Mesenchymal stem cell (in vitro differentiated cells and primary cell): ENCODE results near the gene ZNF407.

Experiments used
- DNase-seq: peaks from one replicate; pipeline ENCODE4 v3.0.0-alpha.2; 2013
- H2AFZ ChIP-seq: one replicate; pipeline ENCODE4 v1.6.1; 2013; ENCODE audit warnings: low read depth, mild to moderate bottlenecking, control low read depth, inconsistent platforms, low read length, moderate library complexity
- H2AK5ac ChIP-seq: 2 replicates; pipeline ENCODE4 v1.6.1; 2013; ENCODE audit warnings: low read length, moderate library complexity, mild to moderate bottlenecking, inconsistent platforms; ENCODE audit not compliant: severe bottlenecking
- H2BK120ac ChIP-seq: one replicate; pipeline ENCODE4 v1.6.1; 2013; ENCODE audit warnings: low read depth, mild to moderate bottlenecking, inconsistent platforms, low read length, moderate library complexity
- H2BK12ac ChIP-seq, 2 experiments: one replicate each; pipeline ENCODE4 v1.6.1; 2013; ENCODE audit warnings: inconsistent platforms in 2 of 2, low read length in 2 of 2, mild to moderate bottlenecking in 2 of 2, moderate library complexity in 2 of 2, control low read depth in 1 of 2
- H2BK15ac ChIP-seq: one replicate; pipeline ENCODE4 v1.6.1; 2013; ENCODE audit warnings: mild to moderate bottlenecking, low read depth, inconsistent platforms; ENCODE audit not compliant: poor library complexity, severe bottlenecking
- H2BK5ac ChIP-seq: 2 replicates; pipeline ENCODE4 v1.6.1; 2013; ENCODE audit warnings: low read depth, mild to moderate bottlenecking, low read length, control low read depth, inconsistent platforms; ENCODE audit not compliant: poor library complexity, severe bottlenecking
- H3K14ac ChIP-seq, 2 experiments: one replicate each; pipeline ENCODE4 v1.6.1; 2013; ENCODE audit warnings: inconsistent platforms in 2 of 2, low read length in 2 of 2, control low read depth in 1 of 2, mild to moderate bottlenecking in 1 of 2, moderate library complexity in 1 of 2
- H3K18ac ChIP-seq, 2 experiments: one replicate each; pipeline ENCODE4 v1.6.1; 2013; ENCODE audit warnings: inconsistent platforms in 2 of 2, low read length in 2 of 2, control low read depth in 1 of 2, low read depth in 1 of 2, mild to moderate bottlenecking in 1 of 2
- H3K23ac ChIP-seq, 2 experiments: one replicate each; pipeline ENCODE4 v1.6.1; 2013; ENCODE audit warnings: inconsistent platforms in 2 of 2, low read length in 2 of 2, mild to moderate bottlenecking in 2 of 2, moderate library complexity in 2 of 2, control low read depth in 1 of 2
- H3K27ac ChIP-seq: 2 replicates; pipeline ENCODE4 v1.5.1; 2013; ENCODE audit warnings: mild to moderate bottlenecking, moderate library complexity, low read length, control low read depth, inconsistent platforms; ENCODE audit not compliant: poor library complexity, severe bottlenecking
- H3K27me3 ChIP-seq, 2 experiments: 2 replicates each; pipeline versions ENCODE4 v1.6.1 to v1.7.0; 2013; ENCODE audit warnings: low read length in 2 of 2, mild to moderate bottlenecking in 2 of 2, moderate library complexity in 2 of 2, control low read depth in 1 of 2, inconsistent platforms in 1 of 2; ENCODE audit not compliant: control insufficient read depth in 1 of 2, insufficient read depth in 1 of 2
- H3K36me3 ChIP-seq, 2 experiments: 2 replicates each; pipeline versions ENCODE4 v1.6.1 to v1.7.0; 2013; ENCODE audit warnings: low read length in 2 of 2, control low read depth in 1 of 2, inconsistent platforms in 1 of 2, low read depth in 1 of 2, mild to moderate bottlenecking in 1 of 2; ENCODE audit not compliant: insufficient read depth in 2 of 2, control insufficient read depth in 1 of 2
- H3K4ac ChIP-seq, 2 experiments: one replicate each; pipeline ENCODE4 v1.6.1; 2013; ENCODE audit warnings: inconsistent platforms in 2 of 2, low read length in 2 of 2, mild to moderate bottlenecking in 2 of 2, moderate library complexity in 2 of 2, control low read depth in 1 of 2, low read depth in 1 of 2
- H3K4me1 ChIP-seq: 2 replicates; pipeline ENCODE4 v1.6.1; 2013; ENCODE audit warnings: low read depth, low read length, control low read depth; ENCODE audit not compliant: control insufficient read depth, insufficient read depth
- H3K4me2 ChIP-seq: 2 replicates; pipeline ENCODE4 v1.6.1; 2013; ENCODE audit warnings: low read length, mild to moderate bottlenecking, inconsistent platforms; ENCODE audit not compliant: poor library complexity, severe bottlenecking
- H3K4me3 ChIP-seq, 2 experiments: 2 replicates each; pipeline versions ENCODE4 v1.5.1 to v1.7.0; 2013; ENCODE audit warnings: low read length in 2 of 2, mild to moderate bottlenecking in 2 of 2, control low read depth in 1 of 2, low read depth in 1 of 2; ENCODE audit not compliant: insufficient read depth in 1 of 2
- H3K79me1 ChIP-seq: replicated peaks from 2 replicates; pipeline ENCODE4 v1.6.1; 2013; ENCODE audit warnings: mild to moderate bottlenecking, control low read depth, low read length, inconsistent platforms; ENCODE audit not compliant: poor library complexity, severe bottlenecking
- H3K9ac ChIP-seq: 2 replicates; pipeline ENCODE4 v1.7.0; 2013; ENCODE audit warnings: mild to moderate bottlenecking, low read length, moderate library complexity
- H3K9me3 ChIP-seq: 2 replicates; pipeline ENCODE4 v1.7.0; 2013; ENCODE audit warnings: mild to moderate bottlenecking, low read length; ENCODE audit not compliant: control insufficient read depth
- H4K8ac ChIP-seq: one replicate; pipeline ENCODE4 v1.6.1; 2013; ENCODE audit warnings: inconsistent platforms, mild to moderate bottlenecking, low read length, moderate library complexity
- H4K91ac ChIP-seq: one replicate; pipeline ENCODE4 v1.6.1; 2013; ENCODE audit warnings: mild to moderate bottlenecking, low read length, inconsistent platforms
- WGBS: methylation state at CpG from one replicate; pipeline ENCODE4 v1.1.7; 2013; ENCODE audit warnings: mixed read lengths; 5-methylcytosine and 5-hydroxymethylcytosine counted together

Gene ZNF407

DNA sequence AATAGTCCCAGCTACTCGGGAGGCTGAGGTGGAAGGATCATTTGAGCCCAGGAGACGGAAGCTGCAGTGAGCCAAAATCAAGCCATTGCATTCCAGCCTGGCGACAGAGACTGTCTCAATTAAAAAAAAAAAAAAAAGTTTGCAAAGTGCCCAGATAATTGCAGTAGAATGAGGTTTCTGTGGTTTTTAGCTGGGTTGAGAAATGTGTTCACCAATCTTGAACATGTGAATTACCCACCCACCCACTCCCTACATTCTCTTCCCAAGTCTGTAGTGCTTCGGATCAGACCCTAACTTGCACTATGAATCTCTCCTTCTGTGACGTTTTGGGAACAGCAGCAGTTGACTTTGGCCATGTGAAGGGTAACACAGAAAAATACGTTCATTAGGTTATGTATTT is 363.9 kb downstream of the ZNF407 start:
- 85% methylated on average over 5 of the region's 6 CpGs for WGBS
- no peak overlapping the region for H2AFZ ChIP-seq
- H2AK5ac ChIP-seq = no peak overlapping the region
- no peak overlapping the region for H3K4me3 ChIP-seq
- no peak overlapping the region for H3K27ac ChIP-seq
- H4K8ac ChIP-seq = no peak overlapping the region
- no peak for DNase-seq
- no peak overlapping the region for H2BK120ac ChIP-seq
- peaks cover 7% of the 10 kb centered on the region for H3K79me1 ChIP-seq
- no peak overlapping the region for H3K18ac ChIP-seq
- H3K9ac ChIP-seq = no peak overlapping the region
- H3K4me1 ChIP-seq = no peaks in the 10 kb centered on the region
- H3K14ac ChIP-seq = no peak overlapping the region
- no peaks in the 10 kb centered on the region for H3K9me3 ChIP-seq
- H4K91ac ChIP-seq = no peak overlapping the region
- H2BK12ac ChIP-seq = no peak overlapping the region
- H3K36me3 ChIP-seq = peaks cover 6 to 11% of the 10 kb centered on the region in 2 experiments
- no peak overlapping the region for H2BK5ac ChIP-seq
- no peak overlapping the region for H3K4me2 ChIP-seq
- no peak overlapping the region for H2BK15ac ChIP-seq
- no peak overlapping the region for H3K23ac ChIP-seq
- no peaks in the 10 kb centered on the region for H3K27me3 ChIP-seq
- H3K4ac ChIP-seq = no peak overlapping the region

DNA sequence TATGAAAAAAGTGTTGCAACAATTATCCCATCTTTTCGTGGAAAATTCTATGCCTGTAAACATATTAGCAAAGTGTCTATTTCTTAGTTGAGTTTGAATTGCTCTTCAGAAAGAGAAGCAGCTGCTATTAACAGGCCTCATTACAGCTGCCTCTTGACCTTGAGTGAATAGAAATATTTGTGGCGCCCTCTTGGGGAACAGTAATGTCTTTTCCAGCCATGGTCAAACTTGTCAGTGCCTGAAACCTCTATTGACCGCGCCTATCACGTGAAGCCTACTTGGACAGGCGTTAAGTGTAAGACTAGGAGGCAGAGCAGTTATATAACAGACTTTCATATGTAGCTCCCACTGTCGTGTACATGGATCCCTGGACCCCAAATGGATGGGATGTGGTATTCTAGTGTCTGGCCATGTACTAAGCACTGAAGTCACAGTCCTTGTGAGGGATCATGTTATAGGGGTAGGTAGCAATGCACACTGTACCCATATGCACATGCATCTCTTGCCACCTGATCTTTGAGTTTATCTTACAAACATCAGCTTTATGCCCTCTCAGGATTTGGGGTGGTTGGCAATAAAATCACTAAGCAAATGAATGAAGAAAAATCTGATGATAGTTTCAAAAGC is 366.3 kb downstream of the ZNF407 start:
- no peaks in the 10 kb centered on the region for H3K27me3 ChIP-seq
- H3K18ac ChIP-seq = peak overlapping the region in 1 of 2 experiments; percentile 26
- no peak overlapping the region for H2BK120ac ChIP-seq
- no peak overlapping the region for H2BK15ac ChIP-seq
- no peak overlapping the region for H2BK5ac ChIP-seq
- H4K8ac ChIP-seq = no peak overlapping the region
- DNase-seq = peak; percentile 57
- H3K9me3 ChIP-seq = no peaks in the 10 kb centered on the region
- no peak overlapping the region for H3K14ac ChIP-seq
- no peak overlapping the region for H3K23ac ChIP-seq
- no peak overlapping the region for H4K91ac ChIP-seq
- no peaks in the 10 kb centered on the region for H3K4me1 ChIP-seq
- H3K4ac ChIP-seq = no peak overlapping the region
- peaks cover 7% of the 10 kb centered on the region for H3K79me1 ChIP-seq
- no peak overlapping the region for H2BK12ac ChIP-seq
- no peak overlapping the region for H3K4me2 ChIP-seq
- H2AK5ac ChIP-seq = no peak overlapping the region
- H3K27ac ChIP-seq = no peak overlapping the region
- H3K4me3 ChIP-seq = no peak overlapping the region
- WGBS = 40% methylated on average over 6 of the region's 7 CpGs
- H3K36me3 ChIP-seq = peaks cover 0 to 3% of the 10 kb centered on the region in 2 experiments
- H2AFZ ChIP-seq = no peak overlapping the region
- no peak overlapping the region for H3K9ac ChIP-seq

DNA sequence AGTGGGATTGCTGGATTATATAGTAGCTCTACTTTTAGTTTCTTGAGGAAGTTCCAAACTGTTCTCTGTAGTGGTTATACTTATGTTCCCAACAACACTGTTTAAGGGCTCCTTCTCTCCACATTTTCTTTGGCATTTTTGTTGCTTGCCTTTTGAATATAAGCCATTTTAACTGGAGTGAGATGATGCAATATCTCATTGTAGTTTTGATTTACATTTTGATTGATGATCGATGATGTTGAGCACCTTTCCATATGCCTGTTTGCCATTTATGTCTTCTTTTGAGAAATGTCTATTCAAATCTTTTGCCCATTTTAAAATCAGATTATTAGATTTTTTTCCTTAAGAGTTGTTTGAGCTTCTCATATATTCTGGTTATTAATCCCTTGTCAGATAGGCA is 368.0 kb downstream of the ZNF407 start:
- Histone ChIP-seq H4K91ac (no peak overlapping the region), H2BK5ac (no peak overlapping the region), H3K9me3 (no peaks in the 10 kb centered on the region), H3K36me3 (peaks cover 0 to 3% of the 10 kb centered on the region in 2 experiments), H2BK12ac (no peak overlapping the region), H2BK15ac (no peak overlapping the region), H3K27me3 (no peaks in the 10 kb centered on the region), H3K4me1 (peaks cover 2% of the 10 kb centered on the region), H3K23ac (no peak overlapping the region), H4K8ac (no peak overlapping the region), H3K27ac (no peak overlapping the region), H3K4me2 (no peak overlapping the region), H2AK5ac (no peak overlapping the region), H3K14ac (no peak overlapping the region), H3K18ac (no peak overlapping the region), H2AFZ (no peak overlapping the region), H2BK120ac (no peak overlapping the region), H3K79me1 (peaks cover 12% of the 10 kb centered on the region), H3K4me3 (no peak overlapping the region), H3K9ac (no peak overlapping the region), H3K4ac (no peak overlapping the region)
- no peak for DNase-seq
- no CpG with 5 or more reads among the region's 1 CpG for WGBS

DNA sequence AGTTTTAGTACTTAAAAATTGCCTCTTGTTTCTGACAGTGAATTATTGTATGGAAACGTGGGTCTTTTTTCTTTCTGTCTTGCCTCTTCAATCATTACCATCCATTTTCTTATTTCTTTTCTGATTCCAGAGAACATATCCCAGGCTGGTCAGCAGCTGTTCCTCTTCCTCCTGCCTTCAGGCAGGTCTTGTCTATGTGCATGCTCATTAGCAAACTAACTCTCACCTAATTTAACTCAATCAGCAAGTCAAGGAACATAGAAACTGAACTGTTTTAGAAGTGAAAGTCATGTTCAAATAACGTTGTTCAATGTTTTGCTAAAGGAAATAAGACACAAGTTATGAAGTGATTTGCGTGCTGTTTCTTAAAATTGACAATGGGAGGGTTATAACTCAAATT is 369.8 kb downstream of the ZNF407 start:
- no peak overlapping the region for H3K9ac ChIP-seq
- no peak overlapping the region for H3K27ac ChIP-seq
- H4K8ac ChIP-seq = no peak overlapping the region
- no peak overlapping the region for H3K4ac ChIP-seq
- no peak overlapping the region for H2AK5ac ChIP-seq
- no peak overlapping the region for H3K4me2 ChIP-seq
- peaks cover 0 to 1% of the 10 kb centered on the region in 2 experiments for H3K36me3 ChIP-seq
- H3K27me3 ChIP-seq = no peaks in the 10 kb centered on the region
- H2BK5ac ChIP-seq = no peak overlapping the region
- no peak overlapping the region for H3K18ac ChIP-seq
- no peak overlapping the region for H3K14ac ChIP-seq
- H2BK12ac ChIP-seq = no peak overlapping the region
- DNase-seq = no peak
- no peaks in the 10 kb centered on the region for H3K9me3 ChIP-seq
- H2BK15ac ChIP-seq = no peak overlapping the region
- no peak overlapping the region for H2BK120ac ChIP-seq
- no peak overlapping the region for H3K4me3 ChIP-seq
- no peak overlapping the region for H3K23ac ChIP-seq
- no peak overlapping the region for H2AFZ ChIP-seq
- peaks cover 14% of the 10 kb centered on the region for H3K79me1 ChIP-seq
- 78% methylated on average over 1 of the region's 3 CpGs for WGBS
- peaks cover 2% of the 10 kb centered on the region for H3K4me1 ChIP-seq
- H4K91ac ChIP-seq = no peak overlapping the region
